Neural cell (in vitro differentiated cells): ENCODE data around the gene LRRN3. TPM values are rescaled to one million over a fixed set of nuclear protein-coding genes. Genes with fewer than 3 reads are reported as not detected.

ENCODE experiments used
- H2AFZ ChIP-seq: fragments of 200-600, 300-800 bp; sonication (generic), shearing (Covaris generic); 2 replicates; pipeline ENCODE4 v1.6.0; 2014; ENCODE audit warnings: low read depth, mild to moderate bottlenecking, antibody characterized with exemption, low read length, moderate library complexity
- H3F3A ChIP-seq: fragments of 200-600 bp; shearing (Covaris generic); 2 replicates; pipeline ENCODE4 v1.6.1; 2016; ENCODE audit warnings: mild to moderate bottlenecking, moderate library complexity, mixed read lengths, antibody characterized with exemption, low read length; ENCODE audit not compliant: insufficient read depth, poor library complexity, severe bottlenecking
- H3K27ac ChIP-seq: fragments of 200-600, 300-800 bp; sonication (generic), shearing (Covaris generic); 2 replicates; pipeline ENCODE4 v1.5.1; 2014; ENCODE audit warnings: mild to moderate bottlenecking, low read length, moderate library complexity
- H3K27me3 ChIP-seq: fragments of 300-800, 200-600 bp; sonication (generic), shearing (Covaris generic); 2 replicates; pipeline ENCODE4 v1.6.0; 2014; ENCODE audit warnings: mild to moderate bottlenecking, low read depth, low read length, moderate library complexity; ENCODE audit not compliant: insufficient read depth
- H3K36me3 ChIP-seq: fragments of 300-800, 200-600 bp; sonication (generic), shearing (Covaris generic); 2 replicates; pipeline ENCODE4 v1.5.1; 2014; ENCODE audit warnings: mild to moderate bottlenecking, antibody characterized with exemption, low read length, moderate library complexity; ENCODE audit not compliant: insufficient read depth
- H3K4me2 ChIP-seq: fragments of 300-800, 200-600 bp; sonication (generic), shearing (Covaris generic); 2 replicates; pipeline ENCODE4 v1.6.0; 2014; ENCODE audit warnings: mild to moderate bottlenecking, low read length
- H3K4me3 ChIP-seq: fragments of 300-800, 200-600 bp; sonication (generic), shearing (Covaris generic); 2 replicates; pipeline ENCODE4 v1.5.1; 2014; ENCODE audit warnings: mild to moderate bottlenecking, low read length, moderate library complexity
- H3K79me2 ChIP-seq: fragments of 200-600 bp; shearing (Covaris generic); replicated peaks from 2 replicates; pipeline ENCODE4 v1.6.0; 2014; ENCODE audit warnings: mild to moderate bottlenecking, low read length, moderate library complexity; ENCODE audit not compliant: insufficient read depth
- H3K9ac ChIP-seq: fragments of 300-800, 200-600 bp; sonication (generic), shearing (Covaris generic); 2 replicates; pipeline ENCODE4 v1.6.1; 2016; ENCODE audit warnings: mild to moderate bottlenecking, low read length, mixed read lengths
- H3K9me2 ChIP-seq: fragments of 200-600 bp; shearing (Covaris generic); 2 replicates; pipeline ENCODE4 v1.6.1; 2016; ENCODE audit warnings: mild to moderate bottlenecking, low read length, mixed read lengths; ENCODE audit not compliant: insufficient read depth
- H3K9me3 ChIP-seq: fragments of 200-600, 300-800 bp; sonication (generic), shearing (Covaris generic); 2 replicates; pipeline ENCODE4 v1.6.1; 2016; ENCODE audit warnings: mild to moderate bottlenecking, mixed run types, low read length, moderate library complexity, mixed read lengths
- H4K20me1 ChIP-seq: fragments of 200-600 bp; shearing (Covaris generic); 2 replicates; pipeline ENCODE4 v1.6.1; 2016; ENCODE audit warnings: mild to moderate bottlenecking, mixed run types; ENCODE audit not compliant: insufficient read depth
- EP300 ChIP-seq: fragments of 450-650 bp; conservative IDR thresholded peaks from 2 replicates; pipeline ENCODE4 v1.6.1; 2014; ENCODE audit warnings: antibody characterized with exemption, mild to moderate bottlenecking, moderate library complexity; ENCODE audit not compliant: poor library complexity, severe bottlenecking
- EZH2 ChIP-seq: fragments of 200-600, 300-800 bp; shearing (Covaris generic), sonication (generic); IDR thresholded peaks from 2 replicates; pipeline ENCODE4 v1.6.1; 2014; ENCODE audit warnings: antibody characterized with exemption, low read length, borderline replicate concordance, mild to moderate bottlenecking; ENCODE audit not compliant: insufficient read depth, poor library complexity, severe bottlenecking
- MXI1 ChIP-seq: fragments of 450-650 bp; conservative IDR thresholded peaks from 2 replicates; pipeline ENCODE4 v1.6.1; 2014; ENCODE audit warnings: antibody characterized with exemption, mild to moderate bottlenecking; ENCODE audit not compliant: poor library complexity, severe bottlenecking
- POLR2AphosphoS5 ChIP-seq: IDR thresholded peaks from 2 replicates; pipeline ENCODE4 v1.6.1; 2012
- RAD21 ChIP-seq: fragments of 450-650 bp; conservative IDR thresholded peaks from 2 replicates; pipeline ENCODE4 v1.6.1; 2014; ENCODE audit warnings: antibody characterized with exemption, mild to moderate bottlenecking, moderate library complexity
- SMC3 ChIP-seq: fragments of 450-650 bp; conservative IDR thresholded peaks from 2 replicates; pipeline ENCODE4 v1.6.1; 2014; ENCODE audit warnings: antibody characterized with exemption, mild to moderate bottlenecking, moderate library complexity; ENCODE audit not compliant: poor library complexity
- TAF1 ChIP-seq: IDR thresholded peaks from 2 replicates; pipeline ENCODE4 v1.6.1; 2012; ENCODE audit warnings: low read depth
- polyA plus RNA-seq: library from polyadenylated mRNA; depleted of rRNA; stranded (reverse); fragments of >200 nt; gene quantifications from 2 replicates; pipeline ENCODE4 v1.2.3, GENCODE V29; 2014
- TF ChIP-seq, protein P1 (sequence below): fragments of 450-650 bp; IDR thresholded peaks from 2 replicates; pipeline ENCODE4 v1.5.1; 2014; ENCODE audit warnings: antibody characterized with exemption, mild to moderate bottlenecking, moderate library complexity; ENCODE audit not compliant: poor library complexity, severe bottlenecking
- TF ChIP-seq, protein P2 (sequence below): IDR thresholded peaks from 2 replicates; pipeline ENCODE4 v1.6.1; 2012; ENCODE audit warnings: borderline replicate concordance

Gene LRRN3
- polyA plus RNA-seq, 1 donor from 2014 or later, result 138 TPM

DNA sequence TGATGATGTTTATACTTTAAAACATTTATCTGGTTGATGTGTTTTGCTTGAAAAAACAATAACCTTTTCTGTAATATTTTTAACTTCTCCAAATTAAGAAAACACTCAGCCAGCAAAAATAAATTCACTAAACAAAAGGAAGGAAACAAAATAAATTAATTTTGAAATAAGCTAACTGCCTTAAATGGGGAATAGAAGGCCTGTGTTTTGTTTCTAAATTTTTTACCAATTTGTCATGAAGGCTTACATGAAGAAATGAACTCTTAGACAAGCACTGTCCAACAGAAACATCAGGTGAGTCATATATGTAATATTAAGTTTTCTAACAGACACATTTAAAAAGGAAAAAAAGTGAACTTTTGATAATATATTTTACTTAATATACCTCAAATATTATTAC lies 68.5 kb downstream of the LRRN3 start:
- TF ChIP-seq EP300 (no peak), TAF1 (no peak), RAD21 (no peak), EZH2 (no peak), POLR2AphosphoS5 (no peak), SMC3 (no peak), MXI1 (no peak)
- TF ChIP-seq, protein P1, sequence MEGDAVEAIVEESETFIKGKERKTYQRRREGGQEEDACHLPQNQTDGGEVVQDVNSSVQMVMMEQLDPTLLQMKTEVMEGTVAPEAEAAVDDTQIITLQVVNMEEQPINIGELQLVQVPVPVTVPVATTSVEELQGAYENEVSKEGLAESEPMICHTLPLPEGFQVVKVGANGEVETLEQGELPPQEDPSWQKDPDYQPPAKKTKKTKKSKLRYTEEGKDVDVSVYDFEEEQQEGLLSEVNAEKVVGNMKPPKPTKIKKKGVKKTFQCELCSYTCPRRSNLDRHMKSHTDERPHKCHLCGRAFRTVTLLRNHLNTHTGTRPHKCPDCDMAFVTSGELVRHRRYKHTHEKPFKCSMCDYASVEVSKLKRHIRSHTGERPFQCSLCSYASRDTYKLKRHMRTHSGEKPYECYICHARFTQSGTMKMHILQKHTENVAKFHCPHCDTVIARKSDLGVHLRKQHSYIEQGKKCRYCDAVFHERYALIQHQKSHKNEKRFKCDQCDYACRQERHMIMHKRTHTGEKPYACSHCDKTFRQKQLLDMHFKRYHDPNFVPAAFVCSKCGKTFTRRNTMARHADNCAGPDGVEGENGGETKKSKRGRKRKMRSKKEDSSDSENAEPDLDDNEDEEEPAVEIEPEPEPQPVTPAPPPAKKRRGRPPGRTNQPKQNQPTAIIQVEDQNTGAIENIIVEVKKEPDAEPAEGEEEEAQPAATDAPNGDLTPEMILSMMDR, result no peak
- TF ChIP-seq, protein P2, sequence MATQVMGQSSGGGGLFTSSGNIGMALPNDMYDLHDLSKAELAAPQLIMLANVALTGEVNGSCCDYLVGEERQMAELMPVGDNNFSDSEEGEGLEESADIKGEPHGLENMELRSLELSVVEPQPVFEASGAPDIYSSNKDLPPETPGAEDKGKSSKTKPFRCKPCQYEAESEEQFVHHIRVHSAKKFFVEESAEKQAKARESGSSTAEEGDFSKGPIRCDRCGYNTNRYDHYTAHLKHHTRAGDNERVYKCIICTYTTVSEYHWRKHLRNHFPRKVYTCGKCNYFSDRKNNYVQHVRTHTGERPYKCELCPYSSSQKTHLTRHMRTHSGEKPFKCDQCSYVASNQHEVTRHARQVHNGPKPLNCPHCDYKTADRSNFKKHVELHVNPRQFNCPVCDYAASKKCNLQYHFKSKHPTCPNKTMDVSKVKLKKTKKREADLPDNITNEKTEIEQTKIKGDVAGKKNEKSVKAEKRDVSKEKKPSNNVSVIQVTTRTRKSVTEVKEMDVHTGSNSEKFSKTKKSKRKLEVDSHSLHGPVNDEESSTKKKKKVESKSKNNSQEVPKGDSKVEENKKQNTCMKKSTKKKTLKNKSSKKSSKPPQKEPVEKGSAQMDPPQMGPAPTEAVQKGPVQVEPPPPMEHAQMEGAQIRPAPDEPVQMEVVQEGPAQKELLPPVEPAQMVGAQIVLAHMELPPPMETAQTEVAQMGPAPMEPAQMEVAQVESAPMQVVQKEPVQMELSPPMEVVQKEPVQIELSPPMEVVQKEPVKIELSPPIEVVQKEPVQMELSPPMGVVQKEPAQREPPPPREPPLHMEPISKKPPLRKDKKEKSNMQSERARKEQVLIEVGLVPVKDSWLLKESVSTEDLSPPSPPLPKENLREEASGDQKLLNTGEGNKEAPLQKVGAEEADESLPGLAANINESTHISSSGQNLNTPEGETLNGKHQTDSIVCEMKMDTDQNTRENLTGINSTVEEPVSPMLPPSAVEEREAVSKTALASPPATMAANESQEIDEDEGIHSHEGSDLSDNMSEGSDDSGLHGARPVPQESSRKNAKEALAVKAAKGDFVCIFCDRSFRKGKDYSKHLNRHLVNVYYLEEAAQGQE, result no peak
- H3K4me3 ChIP-seq, result no peak overlapping the region
- no peaks in the 10 kb centered on the region for H4K20me1 ChIP-seq
- H3K9me2 ChIP-seq, result no peaks in the 10 kb centered on the region
- no peak overlapping the region for H2AFZ ChIP-seq
- no peaks in the 10 kb centered on the region for H3K9me3 ChIP-seq
- no peak overlapping the region for H3K9ac ChIP-seq
- no peaks in the 10 kb centered on the region for H3K27me3 ChIP-seq
- H3K36me3 ChIP-seq, result no peaks in the 10 kb centered on the region
- H3F3A ChIP-seq, result no peaks in the 10 kb centered on the region
- H3K79me2 ChIP-seq, result no peaks in the 10 kb centered on the region
- no peak overlapping the region for H3K27ac ChIP-seq
- H3K4me2 ChIP-seq, result no peak overlapping the region

DNA sequence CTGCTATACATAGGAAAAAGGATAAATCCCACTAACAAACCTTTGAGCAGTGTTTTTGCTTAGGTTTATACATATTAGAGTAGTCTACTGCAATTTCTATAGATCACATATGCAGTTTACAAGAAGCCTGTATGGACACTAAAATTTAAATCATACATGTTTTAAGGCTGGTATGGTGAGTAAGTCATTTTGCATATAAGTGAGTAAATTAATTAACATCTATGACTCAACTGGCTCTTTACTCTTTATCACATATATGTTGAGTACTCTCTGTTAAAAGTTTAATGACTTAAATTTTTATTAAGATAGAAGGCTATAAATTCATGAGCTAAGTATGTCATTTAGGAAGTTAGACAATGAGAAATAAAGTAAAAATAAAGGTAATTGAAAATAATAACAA lies 69.4 kb downstream of the LRRN3 start:
- no peak overlapping the region for H3K4me3 ChIP-seq
- no peaks in the 10 kb centered on the region for H3K9me2 ChIP-seq
- no peaks in the 10 kb centered on the region for H4K20me1 ChIP-seq
- H3K27me3 ChIP-seq, result no peaks in the 10 kb centered on the region
- no peaks in the 10 kb centered on the region for H3K79me2 ChIP-seq
- H3K9ac ChIP-seq, result no peak overlapping the region
- H3K36me3 ChIP-seq, result no peaks in the 10 kb centered on the region
- no peaks in the 10 kb centered on the region for H3F3A ChIP-seq
- H3K9me3 ChIP-seq, result no peaks in the 10 kb centered on the region
- no peak for TF ChIP-seq POLR2AphosphoS5
- TF ChIP-seq, protein P1, result no peak
- TF ChIP-seq RAD21, result no peak
- no peak for TF ChIP-seq TAF1
- TF ChIP-seq, protein P2, result no peak
- TF ChIP-seq SMC3, result no peak
- no peak for TF ChIP-seq EZH2
- TF ChIP-seq MXI1, result no peak
- no peak for TF ChIP-seq EP300
- no peak overlapping the region for H2AFZ ChIP-seq
- no peak overlapping the region for H3K27ac ChIP-seq
- no peak overlapping the region for H3K4me2 ChIP-seq
